SK-N-SH (cell line): ENCODE data around the gene ADAMTS3. TPM values are rescaled to one million over a fixed set of nuclear protein-coding genes. Genes with fewer than 3 reads are reported as not detected.

ENCODE experiments used
- CTCF ChIA-PET: fragments of 300-600, 350-600 bp; formaldehyde crosslinking; extraction: SDS; loops from one replicate; lab custom pipeline; 2021; lab: Yijun Ruan, JAX
- POLR2A ChIA-PET: fragments of 350-600 bp; sonication (Branson Sonifier 250); formaldehyde crosslinking; extraction: SDS; loops from one replicate; lab custom pipeline; 2020; ENCODE audit warnings: antibody characterized with exemption, inconsistent platforms; lab: Yijun Ruan, JAX
- DNase-seq: peaks from one replicate; pipeline ENCODE4 v3.0.0; 2012
- H2AFZ ChIP-seq: fragments of 200-600 bp; sonication (generic); 2 replicates; pipeline ENCODE4 v1.8.1; 2016; ENCODE audit warnings: antibody characterized with exemption, mild to moderate bottlenecking, low read depth
- H3F3A ChIP-seq: fragments of 200-600 bp; sonication (generic); replicated peaks from 2 replicates; pipeline ENCODE3; 2016; ENCODE audit warnings: antibody characterized with exemption, mild to moderate bottlenecking; ENCODE audit not compliant: insufficient read depth
- H3K27ac ChIP-seq, 2 experiments: fragments of 200-500 bp in 1 of 2; fragments of 200-600 bp in 1 of 2; sonication (Bioruptor generic) in 1 of 2; sonication (generic), shearing (Covaris generic) in 1 of 2; 2 replicates each; pipeline versions ENCODE4 v1.5.1 to v1.6.1; 2014 to 2016; ENCODE audit warnings: low read depth in 2 of 2, inconsistent platforms in 1 of 2, low read length in 1 of 2, mild to moderate bottlenecking in 1 of 2, mixed read lengths in 1 of 2
- H3K27me3 ChIP-seq: fragments of 200-600 bp; sonication (generic), shearing (Covaris generic); 2 replicates; pipeline ENCODE4 v1.6.1; 2016; ENCODE audit warnings: mixed run types; ENCODE audit not compliant: insufficient read depth
- H3K36me3 ChIP-seq, 2 experiments: fragments of 200-500 bp in 1 of 2; fragments of 200-600 bp in 1 of 2; sonication (Bioruptor generic) in 1 of 2; sonication (generic) in 1 of 2; replicated peaks in 1 of 2; 2 replicates each; pipeline versions ENCODE3 to v1.5.1; 2014 to 2016; ENCODE audit warnings: low read length in 1 of 2, mild to moderate bottlenecking in 1 of 2; ENCODE audit not compliant: insufficient read depth in 2 of 2, control insufficient read depth in 1 of 2
- H3K4me1 ChIP-seq, 2 experiments: fragments of 200-500 bp in 1 of 2; fragments of 200-600 bp in 1 of 2; sonication (Bioruptor generic) in 1 of 2; sonication (generic), shearing (Covaris generic) in 1 of 2; 2 replicates each; pipeline versions ENCODE4 v1.5.1 to v1.6.1; 2014 to 2016; ENCODE audit warnings: low read depth in 1 of 2, low read length in 1 of 2, mixed run types in 1 of 2; ENCODE audit not compliant: insufficient read depth in 2 of 2, control insufficient read depth in 1 of 2
- H3K4me2 ChIP-seq: fragments of 200-600 bp; sonication (generic), shearing (Covaris generic); 2 replicates; pipeline ENCODE4 v1.6.1; 2017; ENCODE audit warnings: mixed run types
- H3K4me3 ChIP-seq, 2 experiments: fragments of 200-500 bp in 1 of 2; fragments of 200-600 bp in 1 of 2; sonication (Bioruptor generic) in 1 of 2; sonication (generic), shearing (Covaris generic) in 1 of 2; 2 replicates each; pipeline versions ENCODE4 v1.5.1 to v1.8.1; 2014 to 2016; ENCODE audit warnings: low read depth in 2 of 2, inconsistent platforms in 1 of 2, low read length in 1 of 2, mild to moderate bottlenecking in 1 of 2, mixed read lengths in 1 of 2, moderate library complexity in 1 of 2
- H3K79me2 ChIP-seq: fragments of 200-600 bp; sonication (generic); 2 replicates; pipeline ENCODE4 v1.8.1; 2017; ENCODE audit warnings: mild to moderate bottlenecking; ENCODE audit not compliant: insufficient read depth
- H3K9ac ChIP-seq: fragments of 200-600 bp; sonication (generic); 2 replicates; pipeline ENCODE4 v1.6.1; 2017; ENCODE audit warnings: mixed run types
- H3K9me2 ChIP-seq: fragments of 200-600 bp; sonication (generic); 2 replicates; pipeline ENCODE4 v1.6.1; 2017; ENCODE audit warnings: mixed run types
- H3K9me3 ChIP-seq: fragments of 200-600 bp; sonication (generic); 2 replicates; pipeline ENCODE4 v1.6.1; 2017; ENCODE audit warnings: mixed run types, mild to moderate bottlenecking, moderate library complexity
- H4K20me1 ChIP-seq: fragments of 200-600 bp; sonication (generic); 2 replicates; pipeline ENCODE4 v1.6.1; 2017; ENCODE audit warnings: mild to moderate bottlenecking, mixed run types; ENCODE audit not compliant: insufficient read depth
- CHD2 ChIP-seq: fragments of 150-350 bp; IDR thresholded peaks from 2 replicates; pipeline ENCODE4 v1.6.1; 2018; ENCODE audit warnings: low read length; ENCODE audit not compliant: partially characterized antibody
- EZH2phosphoT487 ChIP-seq: fragments of 200-600 bp; sonication (generic); IDR thresholded peaks from 2 replicates; pipeline ENCODE4 v1.6.1; 2017; ENCODE audit warnings: low read depth, mixed run types, mild to moderate bottlenecking, antibody characterized with exemption, moderate library complexity, borderline replicate concordance
- MAX ChIP-seq: IDR thresholded peaks from 2 replicates; pipeline ENCODE4 v1.4.0; 2012; ENCODE audit warnings: low read depth
- RAD21 ChIP-seq: IDR thresholded peaks from 2 replicates; pipeline ENCODE4 v1.6.1; 2012; ENCODE audit warnings: mild to moderate bottlenecking, low read length
- RCOR1 ChIP-seq: fragments of 150-350 bp; IDR thresholded peaks from 2 replicates; pipeline ENCODE4 v1.6.1; 2017; ENCODE audit warnings: antibody characterized with exemption, low read length
- REST ChIP-seq: IDR thresholded peaks from 2 replicates; pipeline ENCODE4 v1.6.1; 2012; ENCODE audit warnings: mild to moderate bottlenecking, low read depth, low read length, moderate library complexity
- WGBS: methylation state at CpG from one replicate; pipeline ENCODE4 v1.1.6; 2017; ENCODE audit warnings: low lambda C conversion rate; 5-methylcytosine and 5-hydroxymethylcytosine counted together
- polyA plus RNA-seq, 3 experiments: library from polyadenylated mRNA; depleted of rRNA; stranded (reverse); fragments of >200 nt; gene quantifications; 2 replicates each; pipeline ENCODE4 v1.2.3, GENCODE V29; 2012
- TF ChIP-seq, protein P1 (sequence below): IDR thresholded peaks from 2 replicates; pipeline ENCODE4 v1.4.0; 2012; ENCODE audit warnings: low read depth, borderline replicate concordance
- TF ChIP-seq, protein P2 (sequence below): fragments of 200-600 bp; sonication (generic); IDR thresholded peaks from 2 replicates; pipeline ENCODE4 v1.6.1; 2017; ENCODE audit warnings: antibody characterized with exemption, mild to moderate bottlenecking, moderate library complexity

The ADAMTS3 gene
- polyA plus RNA-seq, 1 of the 3 experiments (the other 2 are of a cell fraction): 0.99 TPM

DNA sequence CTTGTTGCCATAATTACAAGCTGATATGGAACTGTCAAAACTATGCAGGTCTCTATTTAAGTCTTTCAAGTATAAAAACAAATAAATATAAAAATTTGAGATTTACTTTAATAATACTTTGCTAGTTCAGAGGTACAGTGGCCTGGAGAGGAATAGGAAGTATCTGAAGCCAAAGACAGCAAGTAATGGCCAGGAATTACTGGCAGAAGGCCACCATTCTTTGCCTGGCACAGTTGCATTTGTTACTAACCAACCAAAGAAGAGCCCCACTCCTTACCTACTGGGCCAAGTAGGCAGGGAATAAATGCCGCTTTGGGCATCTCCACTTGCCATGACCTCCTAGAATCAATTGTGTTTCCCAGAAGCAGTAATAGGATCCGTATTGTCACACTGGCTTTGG, 13.8 kb upstream of the ADAMTS3 start:
- no peak for DNase-seq
- no peaks in the 10 kb centered on the region for H3K27me3 ChIP-seq
- ChIA-PET CTCF (no interaction called here), POLR2A (no interaction called here)
- H3F3A ChIP-seq: no peaks in the 10 kb centered on the region
- WGBS: 0% methylated on average over 1 of the region's 2 CpGs
- H3K9me3 ChIP-seq: no peaks in the 10 kb centered on the region
- no peak for TF ChIP-seq EZH2phosphoT487
- no peak for TF ChIP-seq CHD2
- TF ChIP-seq REST: no peak
- H3K4me1 ChIP-seq: no peaks in the 10 kb centered on the region
- no peaks in the 10 kb centered on the region for H3K79me2 ChIP-seq
- no peak overlapping the region for H3K9ac ChIP-seq
- no peaks in the 10 kb centered on the region for H3K9me2 ChIP-seq
- no peak overlapping the region for H2AFZ ChIP-seq
- H3K27ac ChIP-seq: no peak overlapping the region
- no peaks in the 10 kb centered on the region for H3K36me3 ChIP-seq
- no peak overlapping the region for H3K4me3 ChIP-seq
- H3K4me2 ChIP-seq: no peak overlapping the region
- no peaks in the 10 kb centered on the region for H4K20me1 ChIP-seq

DNA sequence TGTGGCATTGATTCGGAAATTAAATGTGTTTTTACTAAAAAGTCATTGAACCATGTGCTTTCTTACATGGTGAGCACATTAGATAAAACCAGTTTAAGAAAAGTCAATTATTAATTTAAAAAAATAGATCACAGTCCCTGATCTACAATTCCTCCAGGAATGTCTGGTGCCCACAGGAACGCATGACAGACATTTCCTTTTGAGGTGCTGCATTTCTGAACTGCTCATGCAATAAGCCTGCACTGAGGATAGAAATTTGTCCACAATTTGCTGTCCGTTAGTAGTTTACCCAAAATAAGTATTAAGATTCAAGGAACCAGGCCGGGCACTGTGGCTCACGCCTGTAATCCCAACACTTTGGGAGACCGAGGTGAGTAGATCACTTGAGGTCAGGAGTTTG, 8.2 kb upstream of the ADAMTS3 start:
- no peak for DNase-seq
- Histone ChIP-seq H3K27ac (no peak overlapping the region), H3K79me2 (no peaks in the 10 kb centered on the region), H3K9ac (no peak overlapping the region), H3K4me1 (no peaks in the 10 kb centered on the region), H3K4me3 (no peak overlapping the region), H3F3A (no peaks in the 10 kb centered on the region), H4K20me1 (no peaks in the 10 kb centered on the region), H3K4me2 (no peak overlapping the region), H3K9me3 (no peaks in the 10 kb centered on the region), H2AFZ (no peak overlapping the region), H3K36me3 (no peaks in the 10 kb centered on the region), H3K27me3 (no peaks in the 10 kb centered on the region), H3K9me2 (no peaks in the 10 kb centered on the region)
- TF ChIP-seq MAX: no peak
- TF ChIP-seq, protein P1, sequence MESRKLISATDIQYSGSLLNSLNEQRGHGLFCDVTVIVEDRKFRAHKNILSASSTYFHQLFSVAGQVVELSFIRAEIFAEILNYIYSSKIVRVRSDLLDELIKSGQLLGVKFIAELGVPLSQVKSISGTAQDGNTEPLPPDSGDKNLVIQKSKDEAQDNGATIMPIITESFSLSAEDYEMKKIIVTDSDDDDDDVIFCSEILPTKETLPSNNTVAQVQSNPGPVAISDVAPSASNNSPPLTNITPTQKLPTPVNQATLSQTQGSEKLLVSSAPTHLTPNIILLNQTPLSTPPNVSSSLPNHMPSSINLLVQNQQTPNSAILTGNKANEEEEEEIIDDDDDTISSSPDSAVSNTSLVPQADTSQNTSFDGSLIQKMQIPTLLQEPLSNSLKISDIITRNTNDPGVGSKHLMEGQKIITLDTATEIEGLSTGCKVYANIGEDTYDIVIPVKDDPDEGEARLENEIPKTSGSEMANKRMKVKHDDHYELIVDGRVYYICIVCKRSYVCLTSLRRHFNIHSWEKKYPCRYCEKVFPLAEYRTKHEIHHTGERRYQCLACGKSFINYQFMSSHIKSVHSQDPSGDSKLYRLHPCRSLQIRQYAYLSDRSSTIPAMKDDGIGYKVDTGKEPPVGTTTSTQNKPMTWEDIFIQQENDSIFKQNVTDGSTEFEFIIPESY: no peak
- TF ChIP-seq RAD21: no peak
- TF ChIP-seq RCOR1: no peak
- TF ChIP-seq, protein P2, sequence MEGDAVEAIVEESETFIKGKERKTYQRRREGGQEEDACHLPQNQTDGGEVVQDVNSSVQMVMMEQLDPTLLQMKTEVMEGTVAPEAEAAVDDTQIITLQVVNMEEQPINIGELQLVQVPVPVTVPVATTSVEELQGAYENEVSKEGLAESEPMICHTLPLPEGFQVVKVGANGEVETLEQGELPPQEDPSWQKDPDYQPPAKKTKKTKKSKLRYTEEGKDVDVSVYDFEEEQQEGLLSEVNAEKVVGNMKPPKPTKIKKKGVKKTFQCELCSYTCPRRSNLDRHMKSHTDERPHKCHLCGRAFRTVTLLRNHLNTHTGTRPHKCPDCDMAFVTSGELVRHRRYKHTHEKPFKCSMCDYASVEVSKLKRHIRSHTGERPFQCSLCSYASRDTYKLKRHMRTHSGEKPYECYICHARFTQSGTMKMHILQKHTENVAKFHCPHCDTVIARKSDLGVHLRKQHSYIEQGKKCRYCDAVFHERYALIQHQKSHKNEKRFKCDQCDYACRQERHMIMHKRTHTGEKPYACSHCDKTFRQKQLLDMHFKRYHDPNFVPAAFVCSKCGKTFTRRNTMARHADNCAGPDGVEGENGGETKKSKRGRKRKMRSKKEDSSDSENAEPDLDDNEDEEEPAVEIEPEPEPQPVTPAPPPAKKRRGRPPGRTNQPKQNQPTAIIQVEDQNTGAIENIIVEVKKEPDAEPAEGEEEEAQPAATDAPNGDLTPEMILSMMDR: no peak
- 84% methylated on average over 6 of the region's 6 CpGs for WGBS
- POLR2A ChIA-PET: no interaction called here
- CTCF ChIA-PET: no interaction called here
